ENCODE measurements around the gene NCCRP1. TPM values are rescaled to one million over a fixed set of nuclear protein-coding genes. Genes with fewer than 3 reads are reported as not detected.

NCCRP1 gene
- total RNA-seq, 1 donor from 2014 or later: 0.20 TPM

- DNase-seq (ENCODE audit: low read depth): no peak
These were observed 30.9 kb upstream of the NCCRP1 start for GRCh38 chr19:39165857-39166256.

DNA sequence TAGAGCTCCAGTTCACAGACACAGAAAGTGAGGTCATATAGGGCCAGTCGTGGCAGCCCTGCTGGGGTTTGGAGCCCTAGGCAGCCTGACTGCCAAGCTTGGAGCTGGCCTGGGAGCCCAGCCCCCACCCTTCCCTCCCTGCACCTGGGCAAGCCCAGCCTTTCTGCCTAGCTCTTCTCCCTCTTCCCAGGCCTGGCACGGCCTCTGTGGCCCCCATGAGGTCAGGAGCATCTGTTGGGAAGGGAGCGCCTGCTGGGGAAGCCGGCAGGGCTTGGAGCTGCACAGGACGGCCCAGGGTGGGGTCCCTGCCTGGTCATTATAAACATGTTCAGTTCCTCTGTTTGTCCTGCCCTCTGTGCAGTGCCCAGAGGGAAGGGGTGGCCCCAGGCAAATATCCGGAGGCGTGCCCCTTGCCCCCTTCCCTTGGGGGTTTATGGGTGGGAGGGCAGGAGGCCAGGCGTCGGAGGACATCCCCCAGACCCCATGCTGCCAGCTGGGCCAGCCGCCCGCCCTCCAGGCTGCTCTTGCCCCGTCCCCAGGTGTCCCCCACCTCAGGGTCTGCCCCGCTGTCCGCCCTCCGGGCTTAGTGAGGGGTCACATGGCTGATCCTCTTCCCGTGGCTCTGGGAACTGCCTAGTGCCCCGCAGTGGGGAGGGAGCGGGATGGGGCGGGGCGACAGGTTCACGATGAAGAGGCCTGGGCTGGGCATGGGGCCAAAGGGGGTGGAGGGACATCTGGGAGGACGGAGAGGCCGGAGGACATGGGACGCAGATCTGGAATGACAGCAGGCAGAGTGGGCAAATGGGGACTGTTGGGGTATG, 30.0 kb upstream of the NCCRP1 start:
- DNase-seq (ENCODE audit: low read depth): no peak

- no peak for DNase-seq (ENCODE audit: low read depth)
These were observed 29.1 kb upstream of the NCCRP1 start for GRCh38 chr19:39167461-39168257.

GRCh38 chr19:39168258-39169142, 28.3 kb upstream of the NCCRP1 start:
- DNase-seq (ENCODE audit: low read depth): no peak

DNA sequence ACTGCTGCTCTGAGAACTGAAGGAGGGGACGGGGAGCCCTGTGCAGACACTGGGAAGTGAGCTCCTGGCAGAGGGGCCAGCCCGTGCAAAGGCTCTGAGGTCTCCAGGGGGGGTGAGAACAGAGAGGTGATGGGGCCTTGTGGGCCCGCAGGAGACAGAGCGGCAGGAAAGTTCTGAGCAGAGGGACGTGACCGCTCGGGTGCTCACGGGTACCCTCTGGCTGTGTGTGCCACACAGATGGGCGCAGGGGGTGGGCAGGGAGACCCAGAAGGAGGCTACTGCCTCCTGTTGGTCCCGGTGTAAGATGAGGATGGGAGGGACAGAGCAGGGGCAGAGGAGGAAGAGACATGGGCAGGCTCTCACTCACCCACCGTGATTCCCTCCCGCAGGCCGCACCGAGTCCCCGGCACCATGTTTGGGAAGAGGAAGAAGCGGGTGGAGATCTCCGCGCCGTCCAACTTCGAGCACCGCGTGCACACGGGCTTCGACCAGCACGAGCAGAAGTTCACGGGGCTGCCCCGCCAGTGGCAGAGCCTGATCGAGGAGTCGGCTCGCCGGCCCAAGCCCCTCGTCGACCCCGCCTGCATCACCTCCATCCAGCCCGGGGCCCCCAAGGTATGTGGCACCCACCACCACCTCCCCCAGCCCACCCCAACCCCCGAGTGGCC, 27.5 kb upstream of the NCCRP1 start:
- DNase-seq (ENCODE audit: low read depth): no peak

DNA sequence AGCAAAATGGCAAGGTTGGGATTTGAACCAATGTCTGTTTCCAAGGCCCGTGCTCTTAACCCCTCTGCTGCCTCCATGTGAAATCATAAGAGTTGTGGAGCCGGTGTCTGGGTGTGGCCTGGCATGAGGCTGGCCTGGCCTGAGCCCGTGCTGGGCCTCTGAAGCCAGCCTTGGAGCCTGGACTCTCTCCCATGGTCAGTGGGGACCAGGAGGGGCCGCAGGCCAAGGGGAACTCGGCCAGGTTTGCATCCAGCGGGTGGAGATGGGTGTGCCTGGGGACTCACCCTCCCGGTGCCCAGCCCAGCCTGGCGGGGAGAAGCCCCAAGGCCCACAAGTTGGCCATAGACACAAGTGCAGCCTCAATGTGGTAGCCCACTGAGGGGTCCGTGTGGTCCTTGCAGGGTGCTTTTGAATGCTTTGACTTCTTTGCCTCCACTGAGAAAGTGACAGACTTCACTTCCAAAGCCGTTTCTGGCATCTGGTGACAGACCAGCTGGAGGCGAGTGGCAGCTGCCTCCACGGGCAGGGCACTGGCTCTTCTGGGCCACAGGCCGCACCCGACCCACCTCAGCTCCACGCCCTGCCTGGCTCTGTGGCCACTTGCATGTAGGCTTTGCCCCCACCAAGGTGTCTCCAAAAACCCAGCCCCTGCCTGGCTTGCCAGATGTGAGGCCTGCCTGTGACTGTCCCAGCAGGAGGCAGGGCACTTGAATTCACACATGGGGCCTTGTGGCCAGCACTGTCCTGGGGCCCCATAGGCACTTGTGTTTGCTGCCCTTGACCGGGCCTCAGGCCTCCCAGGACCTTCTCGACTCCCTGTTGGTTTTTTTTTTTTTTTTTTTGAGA, 26.2 kb upstream of the NCCRP1 start:
- no peak for DNase-seq (ENCODE audit: low read depth)

DNA sequence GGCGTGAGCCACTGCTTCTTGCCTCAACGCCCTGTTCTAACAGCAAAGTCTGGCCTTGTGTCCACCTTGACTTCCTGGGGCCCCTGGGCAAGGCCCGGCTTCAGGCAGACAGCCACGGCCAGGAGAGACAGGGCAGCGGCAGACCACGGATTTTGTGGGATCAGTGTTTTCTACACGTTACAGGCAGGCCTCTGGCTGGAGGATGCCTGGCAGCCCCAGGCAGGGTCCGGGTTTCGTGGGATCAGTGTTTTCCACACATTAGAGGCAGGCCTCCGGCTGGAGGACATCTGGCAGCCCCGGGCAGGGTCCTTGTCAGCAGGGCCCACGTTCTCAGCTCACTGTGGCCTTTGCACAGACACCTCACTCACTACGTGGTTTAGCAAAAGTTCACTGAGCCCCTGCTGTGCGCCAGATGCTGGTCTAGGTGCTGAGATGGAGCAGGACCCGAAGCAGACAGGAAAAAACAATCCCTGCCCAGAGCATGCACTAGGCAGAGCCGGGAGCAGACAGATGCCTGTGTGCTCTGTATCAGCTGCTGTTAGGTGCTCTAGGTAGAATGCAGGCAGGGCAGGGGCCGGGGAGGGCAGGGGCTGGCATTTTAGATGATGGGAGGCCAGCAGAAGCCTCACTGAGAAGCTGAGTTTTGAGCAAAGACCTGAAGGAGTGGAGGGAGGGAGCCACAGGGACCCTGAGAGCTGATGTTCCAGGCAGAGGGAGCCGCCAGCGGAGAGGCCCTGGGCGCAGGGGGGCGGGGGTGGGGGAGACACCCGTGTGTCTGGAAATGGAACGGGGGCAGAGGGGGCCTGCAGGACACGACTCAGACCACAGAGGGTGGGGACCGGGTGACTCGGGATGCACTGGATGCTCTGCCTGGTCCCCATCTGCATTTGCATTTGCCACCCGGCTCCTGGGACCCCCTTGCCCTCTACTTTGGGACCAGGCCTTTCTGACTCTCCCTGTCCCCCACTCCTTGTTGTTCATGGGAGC, 25.0 kb upstream of the NCCRP1 start:
- DNase-seq (ENCODE audit: low read depth): no peak

DNA sequence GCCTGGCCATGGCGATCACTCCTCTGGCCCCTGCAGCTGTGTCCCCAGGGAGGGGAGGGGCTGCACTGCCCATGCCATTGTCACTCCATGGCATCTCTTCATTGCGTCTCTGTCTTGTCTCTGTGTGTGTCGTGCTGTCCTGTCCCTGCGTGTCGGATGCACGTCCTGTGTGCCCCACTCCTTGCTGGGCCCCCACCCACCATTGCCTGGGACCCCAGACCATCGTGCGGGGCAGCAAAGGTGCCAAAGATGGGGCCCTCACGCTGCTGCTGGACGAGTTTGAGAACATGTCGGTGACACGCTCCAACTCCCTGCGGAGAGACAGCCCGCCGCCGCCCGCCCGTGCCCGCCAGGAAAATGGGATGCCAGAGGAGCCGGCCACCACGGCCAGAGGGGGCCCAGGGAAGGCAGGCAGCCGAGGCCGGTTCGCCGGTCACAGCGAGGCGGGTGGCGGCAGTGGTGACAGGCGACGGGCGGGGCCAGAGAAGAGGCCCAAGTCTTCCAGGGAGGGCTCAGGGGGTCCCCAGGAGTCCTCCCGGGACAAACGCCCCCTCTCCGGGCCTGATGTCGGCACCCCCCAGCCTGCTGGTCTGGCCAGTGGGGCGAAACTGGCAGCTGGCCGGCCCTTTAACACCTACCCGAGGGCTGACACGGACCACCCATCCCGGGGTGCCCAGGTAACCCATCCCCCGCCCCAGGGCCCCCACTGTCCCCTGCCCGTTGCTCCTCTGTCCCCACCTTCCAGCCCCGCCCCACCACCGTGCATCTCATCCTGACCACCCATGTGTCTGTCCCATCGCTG, 23.9 kb upstream of the NCCRP1 start:
- DNase-seq (ENCODE audit: low read depth): no peak

DNA sequence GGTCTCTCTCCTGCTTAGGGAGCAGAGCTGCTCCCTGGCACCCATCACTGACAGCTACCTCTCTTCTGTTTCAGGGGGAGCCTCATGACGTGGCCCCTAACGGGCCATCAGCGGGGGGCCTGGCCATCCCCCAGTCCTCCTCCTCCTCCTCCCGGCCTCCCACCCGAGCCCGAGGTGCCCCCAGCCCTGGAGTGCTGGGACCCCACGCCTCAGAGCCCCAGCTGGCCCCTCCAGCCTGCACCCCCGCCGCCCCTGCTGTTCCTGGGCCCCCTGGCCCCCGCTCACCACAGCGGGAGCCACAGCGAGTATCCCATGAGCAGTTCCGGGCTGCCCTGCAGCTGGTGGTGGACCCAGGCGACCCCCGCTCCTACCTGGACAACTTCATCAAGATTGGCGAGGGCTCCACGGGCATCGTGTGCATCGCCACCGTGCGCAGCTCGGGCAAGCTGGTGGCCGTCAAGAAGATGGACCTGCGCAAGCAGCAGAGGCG, 23.2 kb upstream of the NCCRP1 start:
- DNase-seq (ENCODE audit: low read depth): no peak

GRCh38 chr19:39174142-39174541, 22.6 kb upstream of the NCCRP1 start:
- no peak for DNase-seq (ENCODE audit: low read depth)

DNA sequence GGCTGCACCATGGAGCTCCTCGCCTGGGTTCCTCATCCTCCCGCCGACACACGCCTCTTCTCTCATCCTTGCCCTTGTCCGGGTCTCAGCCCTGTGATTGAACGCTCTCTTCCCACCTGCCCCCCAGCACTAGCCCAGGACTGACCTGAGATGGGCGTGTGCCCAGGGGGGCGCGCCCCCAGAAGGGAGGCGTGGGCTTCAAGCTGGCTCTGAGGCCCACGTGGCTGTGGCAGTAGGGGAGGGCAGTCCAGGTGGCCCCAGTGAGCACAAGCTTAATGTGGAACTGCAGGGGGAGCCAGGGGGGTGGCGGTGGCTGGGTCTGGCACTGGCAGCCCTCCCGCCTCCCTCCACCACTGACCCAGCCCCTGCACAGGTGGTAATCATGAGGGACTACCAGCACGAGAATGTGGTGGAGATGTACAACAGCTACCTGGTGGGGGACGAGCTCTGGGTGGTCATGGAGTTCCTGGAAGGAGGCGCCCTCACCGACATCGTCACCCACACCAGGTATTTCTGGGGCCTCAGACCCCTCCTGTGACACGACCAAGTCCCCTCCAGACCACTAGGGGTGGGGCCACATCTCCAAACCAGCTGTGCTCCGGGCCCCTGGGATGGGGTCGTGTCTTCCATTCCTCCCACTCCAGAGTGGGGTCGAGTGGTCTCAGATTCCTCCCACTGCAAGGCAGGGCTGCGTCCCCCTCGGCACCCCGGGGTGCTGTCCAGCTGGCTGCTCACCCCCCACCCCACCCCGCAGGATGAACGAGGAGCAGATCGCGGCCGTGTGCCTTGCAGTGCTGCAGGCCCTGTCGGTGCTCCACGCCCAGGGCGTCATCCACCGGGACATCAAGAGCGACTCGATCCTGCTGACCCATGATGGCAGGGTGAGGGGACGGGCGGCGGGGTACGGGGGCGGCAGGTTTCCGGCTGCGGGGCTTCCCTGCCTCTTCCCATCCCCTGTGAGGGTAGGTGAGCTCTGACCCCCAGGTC, 21.9 kb upstream of the NCCRP1 start:
- no peak for DNase-seq (ENCODE audit: low read depth)

GRCh38 chr19:39175564-39175963, 21.2 kb upstream of the NCCRP1 start:
- no peak for DNase-seq (ENCODE audit: low read depth)

- DNase-seq (ENCODE audit: low read depth): no peak
These were observed 19.6 kb upstream of the NCCRP1 start for GRCh38 chr19:39177110-39177699.

DNA sequence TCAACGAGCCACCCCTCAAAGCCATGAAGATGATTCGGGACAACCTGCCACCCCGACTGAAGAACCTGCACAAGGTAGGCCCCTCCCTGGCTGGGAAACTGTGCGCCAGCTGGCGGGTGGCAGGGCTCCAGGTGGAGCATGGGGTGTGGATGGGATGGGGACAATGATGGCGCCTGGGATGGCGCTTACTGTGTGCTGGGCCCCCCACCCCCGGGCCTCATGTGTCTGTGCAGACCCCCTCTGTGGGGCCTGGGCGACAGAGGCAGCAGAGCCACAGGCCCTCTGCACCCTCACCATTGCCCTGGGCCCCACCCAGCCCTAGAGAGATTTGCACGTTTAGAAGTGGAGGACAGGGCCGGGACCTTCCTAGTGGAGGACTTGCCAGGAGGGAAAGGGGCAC, 19.0 kb upstream of the NCCRP1 start:
- DNase-seq (ENCODE audit: low read depth): no peak

GRCh38 chr19:39178296-39179006, 18.3 kb upstream of the NCCRP1 start:
- DNase-seq (ENCODE audit: low read depth): no peak

DNA sequence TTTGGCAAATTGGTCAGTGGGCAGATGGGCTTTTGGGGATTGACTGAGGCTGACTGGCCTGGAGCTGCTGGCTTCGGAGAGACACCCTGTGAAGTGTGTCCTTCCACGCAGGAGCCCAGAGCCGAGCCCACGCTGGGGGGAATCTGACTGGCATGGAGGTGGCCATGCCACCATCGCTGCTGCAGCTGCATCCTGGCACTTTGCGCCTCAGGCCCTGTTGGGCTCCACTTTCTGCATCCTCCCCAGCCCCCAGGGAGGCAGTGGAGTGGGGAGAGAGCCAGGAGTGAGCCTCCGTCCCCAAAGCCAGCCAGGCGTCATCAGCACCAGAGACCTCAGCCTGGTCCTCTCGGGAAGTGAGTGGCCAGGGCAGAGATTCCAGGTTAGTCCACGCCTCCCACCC, 17.0 kb upstream of the NCCRP1 start:
- no peak for DNase-seq (ENCODE audit: low read depth)
